Liver (tissue), 9 donors: ENCODE data around the gene SLC39A12. TPM values are rescaled to one million over a fixed set of nuclear protein-coding genes. Genes with fewer than 3 reads are reported as not detected.

Source experiments
- DNase-seq: peaks from one replicate; pipeline ENCODE4 v3.0.0-alpha.2; 2017; ENCODE audit warnings: low spot score
- H3K27ac ChIP-seq, 2 donors: one replicate each; pipeline ENCODE4 v1.7.0; 2013; ENCODE audit warnings: inconsistent platforms in 2 of 2, low read length in 2 of 2, control low read depth in 1 of 2, low read depth in 1 of 2, mild to moderate bottlenecking in 1 of 2
- H3K27me3 ChIP-seq, 4 donors: one replicate each; pipeline versions ENCODE4 v1.6.1 to v1.7.0; 2013; ENCODE audit warnings: low read length in 3 of 4, inconsistent platforms in 1 of 4, mild to moderate bottlenecking in 1 of 4, moderate library complexity in 1 of 4; ENCODE audit not compliant: control insufficient read depth in 4 of 4, insufficient read depth in 4 of 4
- H3K36me3 ChIP-seq, 4 donors: one replicate each; pipeline versions ENCODE4 v1.6.1 to v1.7.0; 2013; ENCODE audit warnings: low read length in 3 of 4, mild to moderate bottlenecking in 3 of 4, low read depth in 1 of 4, moderate library complexity in 1 of 4; ENCODE audit not compliant: control insufficient read depth in 4 of 4, insufficient read depth in 3 of 4
- H3K4me1 ChIP-seq, 4 donors: one replicate each; pipeline versions ENCODE4 v1.6.1 to v1.7.0; 2013; ENCODE audit warnings: low read length in 3 of 4, mild to moderate bottlenecking in 3 of 4, moderate library complexity in 1 of 4; ENCODE audit not compliant: control insufficient read depth in 4 of 4, insufficient read depth in 4 of 4
- H3K4me3 ChIP-seq, 3 donors: one replicate each; pipeline versions ENCODE4 v1.6.1 to v1.7.0; 2013; ENCODE audit warnings: low read length in 3 of 3, control low read depth in 1 of 3, low read depth in 1 of 3, mild to moderate bottlenecking in 1 of 3
- H3K9ac ChIP-seq, 2 donors: one replicate each; pipeline ENCODE4 v1.7.0; 2013; ENCODE audit warnings: low read length in 2 of 2, mild to moderate bottlenecking in 2 of 2, moderate library complexity in 2 of 2, control low read depth in 1 of 2, low read depth in 1 of 2
- H3K9me3 ChIP-seq, 4 donors: one replicate each; pipeline versions ENCODE4 v1.6.1 to v1.7.0; 2013; ENCODE audit warnings: low read length in 3 of 4; ENCODE audit not compliant: control insufficient read depth in 4 of 4
- EGR1 ChIP-seq, 2 donors: IDR thresholded peaks; 2 replicates each; pipeline ENCODE4 v1.6.1; 2016 to 2018; ENCODE audit warnings: antibody characterized with exemption in 2 of 2, low read depth in 2 of 2
- FOXA1 ChIP-seq: IDR thresholded peaks from 2 replicates; pipeline ENCODE4 v1.6.1; 2016; ENCODE audit warnings: antibody characterized with exemption
- FOXA2 ChIP-seq: IDR thresholded peaks from 2 replicates; pipeline ENCODE4 v1.6.1; 2016; ENCODE audit warnings: antibody characterized with exemption
- GABPA ChIP-seq, 2 donors: IDR thresholded peaks in 1 of 2; conservative IDR thresholded peaks in 1 of 2; 2 replicates each; pipeline ENCODE4 v1.6.1; 2016; ENCODE audit warnings: antibody characterized with exemption in 2 of 2, mild to moderate bottlenecking in 1 of 2, moderate library complexity in 1 of 2
- HNF4A ChIP-seq, 2 donors: conservative IDR thresholded peaks; 2 replicates each; pipeline ENCODE4 v1.6.1; 2016; ENCODE audit warnings: antibody characterized with exemption in 2 of 2, mild to moderate bottlenecking in 2 of 2
- HNF4G ChIP-seq: IDR thresholded peaks from 2 replicates; pipeline ENCODE4 v1.6.1; 2016; ENCODE audit warnings: antibody characterized with exemption
- JUND ChIP-seq, 2 donors: IDR thresholded peaks; 2 replicates each; pipeline ENCODE4 v1.6.1; 2016; ENCODE audit warnings: antibody characterized with exemption in 2 of 2
- NR2F2 ChIP-seq: IDR thresholded peaks from 2 replicates; pipeline ENCODE4 v1.6.1; 2016; ENCODE audit warnings: antibody characterized with exemption
- RAD21 ChIP-seq, 2 donors: IDR thresholded peaks; 2 replicates each; pipeline ENCODE4 v1.6.1; 2016; ENCODE audit warnings: antibody characterized with exemption in 2 of 2, mild to moderate bottlenecking in 2 of 2
- RXRA ChIP-seq, 2 donors: IDR thresholded peaks; 2 replicates each; pipeline ENCODE4 v1.6.1; 2017 to 2018; ENCODE audit warnings: antibody characterized with exemption in 2 of 2, mild to moderate bottlenecking in 1 of 2
- SP1 ChIP-seq: IDR thresholded peaks from 2 replicates; pipeline ENCODE4 v1.6.1; 2018; ENCODE audit warnings: antibody characterized with exemption, mild to moderate bottlenecking
- TAF1 ChIP-seq: conservative IDR thresholded peaks from 2 replicates; pipeline ENCODE4 v1.6.1; 2016; ENCODE audit warnings: antibody characterized with exemption, mild to moderate bottlenecking
- YY1 ChIP-seq: IDR thresholded peaks from 2 replicates; pipeline ENCODE4 v1.6.1; 2016; ENCODE audit warnings: antibody characterized with exemption, mild to moderate bottlenecking
- WGBS: extraction: QIAGEN DNeasy Blood & Tissue Kit; methylation state at CpG from one replicate; pipeline ENCODE4 v1.1.7; 2013; 5-methylcytosine and 5-hydroxymethylcytosine counted together
- polyA plus RNA-seq, 2 donors: library from polyadenylated mRNA; stranded (reverse) in 1 of 2; unstranded in 1 of 2; fragments of 200-250 nt in 1 of 2; fragments of >200 nt in 1 of 2; fragmentation: Nextera tagmentation in 1 of 2; extraction: Ambion mirVana in 1 of 2; gene quantifications; one replicate each; pipeline versions ENCODE4 v1.2.1 to v1.2.3, GENCODE V29; 2013 to 2015
- total RNA-seq, 2 donors: library from RNA; depleted of rRNA; stranded (reverse); fragments of >200 nt; gene quantifications; one replicate each; pipeline ENCODE4 v1.2.3, GENCODE V29; 2014
- TF ChIP-seq, protein P1 (sequence below): fragments of 150-350 bp; IDR thresholded peaks from 2 replicates; pipeline ENCODE4 v1.5.1; 2017; ENCODE audit warnings: improper control_type of control experiment, low read depth, low read length; ENCODE audit not compliant: missing input control
- TF ChIP-seq, protein P2 (sequence below): IDR thresholded peaks from 2 replicates; pipeline ENCODE4 v1.6.1; 2016; ENCODE audit warnings: antibody characterized with exemption, mild to moderate bottlenecking
- TF ChIP-seq, protein P3 (sequence below): IDR thresholded peaks from 2 replicates; pipeline ENCODE4 v1.6.1; 2016; ENCODE audit warnings: antibody characterized with exemption
- TF ChIP-seq, protein P4 (sequence below): IDR thresholded peaks from 2 replicates; pipeline ENCODE4 v1.6.1; 2016; ENCODE audit warnings: antibody characterized with exemption
- TF ChIP-seq, protein P5 (sequence below): IDR thresholded peaks from 2 replicates; pipeline ENCODE4 v1.6.1; 2016; ENCODE audit warnings: antibody characterized with exemption
- donor health status: healthy.
- donor health status: healthy.
- donor health status: healthy.
- donor health status: healthy.
- donor health status: healthy.

The SLC39A12 gene
- total and polyA plus RNA-seq, 4 donors = 0.05 to 0.08 TPM; not detected in 2

DNA sequence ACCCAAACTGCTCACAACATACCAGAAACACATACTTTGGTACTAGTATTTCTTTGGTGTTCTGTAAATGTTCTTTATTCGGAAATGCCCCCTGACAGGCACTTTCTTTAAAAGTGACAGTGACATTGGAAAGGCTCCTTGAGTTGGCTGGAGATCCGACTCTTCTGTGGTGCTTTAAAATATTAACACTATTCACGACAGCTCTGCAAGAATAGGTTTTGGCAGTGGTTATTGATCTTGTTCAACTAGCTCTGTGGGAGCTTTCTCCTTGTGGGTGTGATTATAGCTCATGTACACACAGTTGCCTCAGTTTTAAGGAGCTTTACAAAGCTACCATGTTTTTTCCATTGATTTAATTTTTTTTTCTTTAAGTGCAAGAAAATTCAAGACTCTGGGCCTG lies 30.3 kb upstream of the SLC39A12 start:
- peaks cover 0 to 3% (median 1%) of the 10 kb centered on the region in 4 donors for H3K9me3 ChIP-seq
- no peak overlapping the region for H3K27ac ChIP-seq
- no peak overlapping the region for H3K4me3 ChIP-seq
- no peak for DNase-seq
- H3K4me1 ChIP-seq = no peaks in the 10 kb centered on the region
- 75% methylated on average over 3 of the region's 3 CpGs for WGBS
- H3K36me3 ChIP-seq = no peaks in the 10 kb centered on the region
- H3K9ac ChIP-seq = no peak overlapping the region
- no peaks in the 10 kb centered on the region for H3K27me3 ChIP-seq
- TF ChIP-seq HNF4A (conservative IDR thresholded peaks at IDR 0.05) (no peak), NR2F2 (no peak), RAD21 (IDR thresholded peaks at IDR 0.05) (no peak), EGR1 (IDR thresholded peaks at IDR 0.05; ENCODE audit: low read depth in 2 of 2) (no peak), SP1 (no peak), YY1 (no peak), TAF1 (no peak), HNF4G (no peak), JUND (IDR thresholded peaks at IDR 0.05) (no peak), FOXA1 (no peak), RXRA (IDR thresholded peaks at IDR 0.05) (no peak), FOXA2 (no peak), GABPA (IDR thresholded peaks at IDR 0.05 in 1 of 2, conservative IDR thresholded peaks at IDR 0.05 in 1 of 2) (no peak)
- TF ChIP-seq, protein P1, sequence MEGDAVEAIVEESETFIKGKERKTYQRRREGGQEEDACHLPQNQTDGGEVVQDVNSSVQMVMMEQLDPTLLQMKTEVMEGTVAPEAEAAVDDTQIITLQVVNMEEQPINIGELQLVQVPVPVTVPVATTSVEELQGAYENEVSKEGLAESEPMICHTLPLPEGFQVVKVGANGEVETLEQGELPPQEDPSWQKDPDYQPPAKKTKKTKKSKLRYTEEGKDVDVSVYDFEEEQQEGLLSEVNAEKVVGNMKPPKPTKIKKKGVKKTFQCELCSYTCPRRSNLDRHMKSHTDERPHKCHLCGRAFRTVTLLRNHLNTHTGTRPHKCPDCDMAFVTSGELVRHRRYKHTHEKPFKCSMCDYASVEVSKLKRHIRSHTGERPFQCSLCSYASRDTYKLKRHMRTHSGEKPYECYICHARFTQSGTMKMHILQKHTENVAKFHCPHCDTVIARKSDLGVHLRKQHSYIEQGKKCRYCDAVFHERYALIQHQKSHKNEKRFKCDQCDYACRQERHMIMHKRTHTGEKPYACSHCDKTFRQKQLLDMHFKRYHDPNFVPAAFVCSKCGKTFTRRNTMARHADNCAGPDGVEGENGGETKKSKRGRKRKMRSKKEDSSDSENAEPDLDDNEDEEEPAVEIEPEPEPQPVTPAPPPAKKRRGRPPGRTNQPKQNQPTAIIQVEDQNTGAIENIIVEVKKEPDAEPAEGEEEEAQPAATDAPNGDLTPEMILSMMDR = no peak
- TF ChIP-seq, protein P2, sequence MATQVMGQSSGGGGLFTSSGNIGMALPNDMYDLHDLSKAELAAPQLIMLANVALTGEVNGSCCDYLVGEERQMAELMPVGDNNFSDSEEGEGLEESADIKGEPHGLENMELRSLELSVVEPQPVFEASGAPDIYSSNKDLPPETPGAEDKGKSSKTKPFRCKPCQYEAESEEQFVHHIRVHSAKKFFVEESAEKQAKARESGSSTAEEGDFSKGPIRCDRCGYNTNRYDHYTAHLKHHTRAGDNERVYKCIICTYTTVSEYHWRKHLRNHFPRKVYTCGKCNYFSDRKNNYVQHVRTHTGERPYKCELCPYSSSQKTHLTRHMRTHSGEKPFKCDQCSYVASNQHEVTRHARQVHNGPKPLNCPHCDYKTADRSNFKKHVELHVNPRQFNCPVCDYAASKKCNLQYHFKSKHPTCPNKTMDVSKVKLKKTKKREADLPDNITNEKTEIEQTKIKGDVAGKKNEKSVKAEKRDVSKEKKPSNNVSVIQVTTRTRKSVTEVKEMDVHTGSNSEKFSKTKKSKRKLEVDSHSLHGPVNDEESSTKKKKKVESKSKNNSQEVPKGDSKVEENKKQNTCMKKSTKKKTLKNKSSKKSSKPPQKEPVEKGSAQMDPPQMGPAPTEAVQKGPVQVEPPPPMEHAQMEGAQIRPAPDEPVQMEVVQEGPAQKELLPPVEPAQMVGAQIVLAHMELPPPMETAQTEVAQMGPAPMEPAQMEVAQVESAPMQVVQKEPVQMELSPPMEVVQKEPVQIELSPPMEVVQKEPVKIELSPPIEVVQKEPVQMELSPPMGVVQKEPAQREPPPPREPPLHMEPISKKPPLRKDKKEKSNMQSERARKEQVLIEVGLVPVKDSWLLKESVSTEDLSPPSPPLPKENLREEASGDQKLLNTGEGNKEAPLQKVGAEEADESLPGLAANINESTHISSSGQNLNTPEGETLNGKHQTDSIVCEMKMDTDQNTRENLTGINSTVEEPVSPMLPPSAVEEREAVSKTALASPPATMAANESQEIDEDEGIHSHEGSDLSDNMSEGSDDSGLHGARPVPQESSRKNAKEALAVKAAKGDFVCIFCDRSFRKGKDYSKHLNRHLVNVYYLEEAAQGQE = no peak
- TF ChIP-seq, protein P3, sequence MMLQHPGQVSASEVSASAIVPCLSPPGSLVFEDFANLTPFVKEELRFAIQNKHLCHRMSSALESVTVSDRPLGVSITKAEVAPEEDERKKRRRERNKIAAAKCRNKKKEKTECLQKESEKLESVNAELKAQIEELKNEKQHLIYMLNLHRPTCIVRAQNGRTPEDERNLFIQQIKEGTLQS = no peak
- TF ChIP-seq, protein P4, sequence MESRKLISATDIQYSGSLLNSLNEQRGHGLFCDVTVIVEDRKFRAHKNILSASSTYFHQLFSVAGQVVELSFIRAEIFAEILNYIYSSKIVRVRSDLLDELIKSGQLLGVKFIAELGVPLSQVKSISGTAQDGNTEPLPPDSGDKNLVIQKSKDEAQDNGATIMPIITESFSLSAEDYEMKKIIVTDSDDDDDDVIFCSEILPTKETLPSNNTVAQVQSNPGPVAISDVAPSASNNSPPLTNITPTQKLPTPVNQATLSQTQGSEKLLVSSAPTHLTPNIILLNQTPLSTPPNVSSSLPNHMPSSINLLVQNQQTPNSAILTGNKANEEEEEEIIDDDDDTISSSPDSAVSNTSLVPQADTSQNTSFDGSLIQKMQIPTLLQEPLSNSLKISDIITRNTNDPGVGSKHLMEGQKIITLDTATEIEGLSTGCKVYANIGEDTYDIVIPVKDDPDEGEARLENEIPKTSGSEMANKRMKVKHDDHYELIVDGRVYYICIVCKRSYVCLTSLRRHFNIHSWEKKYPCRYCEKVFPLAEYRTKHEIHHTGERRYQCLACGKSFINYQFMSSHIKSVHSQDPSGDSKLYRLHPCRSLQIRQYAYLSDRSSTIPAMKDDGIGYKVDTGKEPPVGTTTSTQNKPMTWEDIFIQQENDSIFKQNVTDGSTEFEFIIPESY = no peak

DNA sequence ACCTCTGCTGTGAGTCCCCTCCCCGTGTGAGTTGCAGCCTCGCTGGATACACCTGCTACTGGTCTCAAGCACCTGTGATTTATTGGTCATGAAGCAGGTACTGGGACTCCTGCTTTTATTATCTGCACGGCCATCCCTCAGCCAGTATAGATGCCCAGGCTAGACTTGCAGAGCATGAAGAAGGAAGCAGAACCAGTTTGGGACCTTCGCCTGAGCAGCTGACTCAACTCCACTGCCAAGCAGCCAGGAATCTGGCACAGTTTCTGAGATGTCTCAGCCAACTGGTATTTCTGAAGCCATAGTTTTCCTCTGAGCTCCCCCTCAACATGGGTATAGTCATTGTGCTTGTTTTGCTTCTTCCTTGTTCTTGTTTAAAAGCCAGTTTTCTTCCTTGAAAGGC lies 28.0 kb upstream of the SLC39A12 start:
- no peak overlapping the region for H3K4me3 ChIP-seq
- TF ChIP-seq, protein P2 = no peak
- TF ChIP-seq, protein P5, sequence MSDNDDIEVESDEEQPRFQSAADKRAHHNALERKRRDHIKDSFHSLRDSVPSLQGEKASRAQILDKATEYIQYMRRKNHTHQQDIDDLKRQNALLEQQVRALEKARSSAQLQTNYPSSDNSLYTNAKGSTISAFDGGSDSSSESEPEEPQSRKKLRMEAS = no peak
- TF ChIP-seq RXRA (IDR thresholded peaks at IDR 0.05) (no peak), FOXA2 (no peak), EGR1 (IDR thresholded peaks at IDR 0.05; ENCODE audit: low read depth in 2 of 2) (no peak), FOXA1 (no peak), RAD21 (IDR thresholded peaks at IDR 0.05) (no peak), NR2F2 (no peak)
- TF ChIP-seq, protein P4 = no peak
- no peaks in the 10 kb centered on the region for H3K27me3 ChIP-seq
- 63% methylated on average over 4 of the region's 4 CpGs for whole genome bisulfite sequencing
- H3K4me1 ChIP-seq = no peaks in the 10 kb centered on the region
- DNase-seq = no peak
- H3K9me3 ChIP-seq = peaks cover 0 to 3% (median under 1%) of the 10 kb centered on the region in 4 donors
- no peak overlapping the region for H3K27ac ChIP-seq
- H3K9ac ChIP-seq = no peak overlapping the region
- no peaks in the 10 kb centered on the region for H3K36me3 ChIP-seq
